ENCODE results near the gene OTOGL.
"Not testable (repeated sequence)": the region's sequence is repeated elsewhere in the genome, so short reads cannot be mapped to it uniquely, and the experiment has no call there.

The OTOGL gene

GRCh38 chr12:80293759-80294158, 194.4 kb downstream of the OTOGL start:
- DNase-seq: no peak

DNA sequence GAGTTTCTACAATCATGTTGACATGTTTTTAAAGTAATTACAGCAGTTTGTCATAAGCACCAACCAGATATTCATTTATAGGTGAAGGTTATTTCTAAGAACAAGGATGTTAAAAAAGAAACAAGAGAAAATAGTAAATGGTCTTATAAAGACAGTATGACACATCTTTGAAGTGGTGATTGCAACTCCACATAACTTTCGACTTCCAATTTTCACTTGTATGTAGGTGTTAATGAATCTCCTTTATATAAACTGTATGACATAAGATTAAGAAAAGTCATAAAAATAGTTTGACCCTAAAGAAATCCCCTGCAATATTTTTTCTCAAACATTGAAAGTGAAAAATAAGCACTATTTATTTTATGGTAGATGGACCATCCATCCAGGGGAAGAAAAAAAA, 199.9 kb downstream of the OTOGL start:
- no peak for DNase-seq

GRCh38 chr12:80299976-80300375, 200.6 kb downstream of the OTOGL start:
- no peak for DNase-seq

DNA sequence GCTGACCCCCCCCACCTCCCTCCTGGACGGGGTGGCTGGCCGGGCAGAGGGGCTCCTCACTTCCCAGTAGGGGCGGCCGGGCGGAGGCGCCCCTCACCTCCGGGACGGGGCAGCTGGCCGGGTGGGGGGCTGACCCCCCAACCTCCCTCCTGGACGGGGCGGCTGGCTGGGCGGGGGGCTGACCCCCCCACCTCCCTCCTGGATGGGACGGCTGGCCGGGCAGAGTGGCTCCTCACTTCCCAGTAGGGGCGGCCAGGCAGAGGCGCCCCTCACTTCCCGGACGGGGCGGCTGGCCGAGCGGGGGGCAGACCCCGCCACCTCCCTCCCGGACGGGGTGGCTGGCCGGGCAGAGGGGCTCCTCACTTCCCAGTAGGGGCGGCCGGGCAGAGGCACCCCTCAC, 208.1 kb downstream of the OTOGL start:
- DNase-seq: not testable (repeated sequence)

GRCh38 chr12:80313209-80313608, 213.9 kb downstream of the OTOGL start:
- no peak for DNase-seq

GRCh38 chr12:80314741-80315140, 215.4 kb downstream of the OTOGL start:
- no peak for DNase-seq

GRCh38 chr12:80316222-80316621, 216.9 kb downstream of the OTOGL start:
- DNase-seq: no peak

DNA sequence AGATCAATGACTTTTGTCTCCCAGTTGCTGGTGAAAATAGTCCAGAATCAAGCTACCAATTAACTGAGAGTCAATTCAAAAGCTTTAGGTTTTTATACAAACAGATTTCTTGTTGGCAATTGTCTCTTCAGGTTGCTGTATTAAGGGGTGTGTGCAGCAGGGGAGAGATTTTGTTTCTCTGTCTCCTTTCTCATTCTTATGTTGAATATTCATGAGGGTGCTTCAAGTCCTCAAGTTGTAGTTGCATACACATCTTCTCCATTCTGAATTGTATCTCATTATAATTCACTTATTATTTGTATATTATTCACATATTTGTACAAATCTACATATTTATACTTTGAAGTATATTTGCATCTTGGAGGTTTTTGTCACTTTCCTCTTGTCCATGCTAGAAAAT, 218.0 kb downstream of the OTOGL start:
- no peak for DNase-seq

- no peak for DNase-seq
Measured at GRCh38 chr12:80317899-80318298, 218.6 kb downstream of the OTOGL start.

- DNase-seq: no peak
Measured at GRCh38 chr12:80320121-80320678, 220.9 kb downstream of the OTOGL start.

DNA sequence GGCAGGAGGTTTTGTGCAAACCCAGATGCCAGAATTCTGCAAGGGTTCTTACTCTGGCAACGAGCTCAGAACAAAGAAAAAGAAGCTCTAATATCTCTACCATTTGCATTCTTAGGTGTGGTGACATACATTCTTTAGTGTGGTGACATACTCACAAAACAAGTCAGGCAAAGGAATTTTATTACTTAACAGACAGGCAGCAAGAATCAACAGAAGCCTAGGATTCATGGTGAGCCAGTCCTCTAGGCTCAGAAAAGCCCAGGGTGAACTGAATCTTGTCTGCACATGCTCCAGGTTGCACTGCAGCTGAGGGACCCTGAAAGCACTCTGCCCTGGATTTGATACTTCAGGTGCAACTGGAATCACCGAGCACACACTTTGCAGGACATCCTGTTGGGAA, 222.3 kb downstream of the OTOGL start:
- DNase-seq: no peak

DNA sequence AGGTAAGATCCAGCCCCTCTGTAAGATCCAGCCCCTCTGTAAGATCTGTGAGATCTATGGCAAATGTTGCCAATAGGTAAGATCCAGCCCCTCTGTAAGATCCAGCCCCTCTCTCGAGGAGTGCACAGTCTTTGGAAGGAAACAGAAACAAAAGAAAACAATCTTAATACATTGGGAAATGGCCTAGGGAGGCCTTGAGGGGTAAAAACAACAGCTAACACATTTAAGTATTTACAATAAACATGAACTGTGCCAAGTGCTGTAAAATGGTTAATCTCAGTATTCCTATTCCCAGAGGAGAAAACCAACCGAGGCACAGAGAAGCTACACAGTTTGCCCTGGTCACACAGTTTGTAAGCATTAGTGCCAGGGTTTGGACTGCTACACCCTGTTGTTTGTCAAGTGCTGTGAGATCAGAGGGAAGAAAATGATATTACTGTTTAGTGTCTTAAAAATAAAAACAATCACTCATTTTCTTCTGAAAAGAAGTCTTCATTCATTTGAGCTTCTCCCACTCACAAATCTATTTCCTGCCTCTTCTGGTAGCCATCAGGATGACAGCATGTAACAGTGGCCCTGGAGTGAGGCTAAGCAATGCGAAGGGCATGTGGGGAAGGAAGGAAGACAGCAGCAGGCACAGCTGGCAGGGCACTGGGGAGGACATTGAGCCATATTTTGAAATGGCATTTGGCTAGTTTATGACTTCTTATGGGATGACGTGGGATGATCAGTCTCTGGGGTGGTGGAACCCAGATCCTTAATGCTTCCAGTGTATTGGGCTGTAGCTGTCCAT, 226.0 kb downstream of the OTOGL start:
- DNase-seq: no peak

DNA sequence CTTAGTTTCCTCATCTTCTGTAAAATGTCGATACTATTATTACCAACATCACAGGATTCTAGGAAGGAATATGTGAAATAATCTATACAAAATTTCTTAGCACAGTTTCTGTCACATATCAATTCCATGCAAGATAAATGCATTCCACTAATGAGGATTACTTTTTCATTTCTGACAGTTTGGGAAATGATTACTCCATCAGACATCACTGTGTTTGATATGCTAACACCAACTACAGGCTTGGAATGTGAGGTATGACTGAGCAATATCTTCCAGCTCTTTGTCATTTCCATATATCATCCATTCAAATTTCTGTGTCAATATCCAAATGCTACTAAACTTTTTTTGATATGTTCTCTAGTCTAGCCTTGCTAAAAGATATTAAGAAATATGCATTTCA, 233.5 kb downstream of the OTOGL start:
- no peak for DNase-seq

DNA sequence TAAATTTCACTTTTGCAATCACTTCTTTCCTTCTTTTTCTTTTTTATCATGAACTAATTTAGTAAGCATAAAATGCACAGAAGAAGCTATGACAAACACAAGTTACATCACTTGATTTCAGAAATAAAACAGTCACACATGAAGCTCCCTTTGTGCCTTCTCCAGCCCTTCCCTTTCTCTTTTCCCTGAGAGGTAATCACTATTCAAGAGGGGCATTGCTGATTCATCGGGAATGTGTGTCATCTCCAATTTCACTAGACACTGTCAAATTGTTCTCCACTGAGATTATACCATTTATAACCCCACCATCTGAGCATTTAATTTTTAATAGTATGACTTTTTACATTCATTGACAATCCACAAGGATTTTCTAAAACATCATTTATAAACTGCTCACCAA, 253.1 kb downstream of the OTOGL start:
- DNase-seq: no peak

DNA sequence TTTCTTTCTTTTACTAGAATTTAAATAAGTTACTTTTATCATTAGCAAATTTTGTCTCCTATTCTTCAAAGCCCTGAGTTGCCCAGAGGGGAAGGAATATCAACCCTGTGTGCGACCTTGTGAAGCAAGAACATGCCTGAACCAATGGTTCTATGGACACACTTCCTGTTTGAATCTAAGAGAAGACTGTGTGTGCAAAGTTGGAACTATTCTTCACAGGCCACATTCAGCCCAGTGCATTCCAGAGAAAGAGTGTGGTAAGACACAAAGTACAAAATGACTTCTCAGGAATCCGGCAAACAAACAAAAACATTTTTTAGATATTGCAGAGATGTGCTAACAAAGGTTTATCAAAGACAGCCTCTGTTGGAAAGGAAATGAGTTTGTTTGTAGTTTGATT, 253.9 kb downstream of the OTOGL start:
- no peak for DNase-seq

GRCh38 chr12:80356097-80356496, 256.8 kb downstream of the OTOGL start:
- no peak for DNase-seq

DNA sequence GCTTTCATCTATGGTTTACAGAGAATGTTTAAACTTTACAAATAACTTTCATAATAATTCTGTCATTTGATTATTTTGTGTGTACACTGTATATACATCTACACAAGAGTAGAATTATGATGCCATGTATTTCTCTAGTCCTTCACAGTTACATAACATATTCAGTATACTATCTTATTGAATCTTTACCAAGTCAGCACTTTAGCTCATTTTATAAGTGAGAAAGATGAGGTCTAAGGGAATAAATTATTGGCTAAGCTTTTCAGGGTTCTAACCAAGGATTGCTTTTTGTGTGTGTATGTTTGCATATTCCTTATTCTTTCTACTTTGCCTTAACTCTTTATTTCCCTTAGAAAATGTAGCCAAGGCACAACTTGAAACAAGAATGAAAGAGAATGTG, 260.4 kb downstream of the OTOGL start:
- no peak for DNase-seq

- DNase-seq: no peak
Measured at GRCh38 chr12:80364056-80364455, 264.7 kb downstream of the OTOGL start.

GRCh38 chr12:80373666-80374065, 274.3 kb downstream of the OTOGL start:
- DNase-seq: no peak

GRCh38 chr12:80374615-80375014, 275.3 kb downstream of the OTOGL start:
- DNase-seq: no peak

GRCh38 chr12:80377140-80377794, 277.9 kb downstream of the OTOGL start:
- no peak for DNase-seq

DNA sequence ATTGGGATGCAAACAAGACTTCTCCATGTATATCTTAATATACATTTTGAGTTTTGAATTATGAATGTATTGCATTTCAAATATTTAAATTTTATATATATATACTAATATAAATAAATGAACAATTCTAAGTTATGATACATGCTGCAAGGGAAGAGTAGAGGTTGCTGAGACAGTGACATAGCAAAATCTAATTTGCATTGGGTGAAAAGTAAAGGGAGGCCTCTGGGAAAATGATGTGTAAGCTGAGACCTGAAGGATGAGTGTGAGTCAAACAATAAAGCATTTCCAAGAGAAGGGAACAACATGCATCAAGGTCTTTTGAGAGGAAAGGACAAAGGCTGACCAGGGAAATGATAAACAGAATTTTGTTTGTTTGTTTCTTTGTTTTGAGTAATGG, 281.8 kb downstream of the OTOGL start:
- DNase-seq: no peak

DNA sequence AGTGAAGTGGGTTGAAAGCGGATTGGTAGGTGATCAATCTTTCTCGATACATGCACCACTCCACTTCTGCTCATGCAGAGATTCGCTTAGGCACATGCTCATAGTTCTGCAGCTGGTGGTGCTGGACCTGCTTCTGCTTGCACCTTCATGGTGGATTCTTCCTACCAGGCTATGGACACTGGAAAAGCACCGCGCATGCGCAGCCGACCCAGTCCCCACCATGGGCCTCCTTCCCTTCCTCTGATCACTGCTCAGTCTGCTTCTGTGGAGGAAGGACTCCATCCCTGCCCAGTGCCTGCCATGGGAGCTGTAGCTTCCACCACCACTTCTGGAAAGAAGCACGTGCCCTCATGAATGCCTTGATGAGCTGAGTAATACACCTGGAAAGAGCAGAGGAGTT, 282.9 kb downstream of the OTOGL start:
- no peak for DNase-seq

DNA sequence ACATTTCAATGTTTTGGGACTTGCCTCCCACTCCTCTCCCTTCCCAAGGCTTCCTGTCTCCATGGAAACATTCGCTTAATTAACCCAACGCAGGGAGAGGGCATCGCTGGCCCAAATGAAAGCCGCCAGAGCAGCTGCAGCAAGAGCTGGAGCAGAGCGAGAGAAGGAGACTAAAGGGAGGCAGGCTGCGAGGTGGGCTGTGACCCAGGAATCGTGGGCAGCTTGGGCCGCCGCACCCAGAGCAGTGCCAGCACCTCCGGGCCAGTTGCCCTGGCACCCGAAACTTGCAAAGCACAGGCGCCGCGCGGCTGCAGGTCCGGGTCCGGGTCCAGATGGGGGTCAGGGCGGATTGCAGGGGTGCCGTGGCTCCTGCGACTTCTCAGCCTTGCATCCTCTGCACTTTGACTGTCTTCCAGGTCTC, 301.2 kb downstream of the OTOGL start:
- DNase-seq: no peak

Data from CD4-positive, alpha-beta T cell treated with Interleukin-15 for 1 hour (primary cell).